Measurements from ENCODE around the gene DNM3. TPM values are rescaled to one million over a fixed set of nuclear protein-coding genes. Genes with fewer than 3 reads are reported as not detected.

The DNM3 gene
- total RNA-seq, 1 experiment from 2014 or later = 2.7 TPM

- H3K9me3 Mint-ChIP-seq = no peaks in the 10 kb centered on the region
- H4K8ac ChIP-seq (replicated peaks; ENCODE audit: insufficient read length, low read depth, low read length) = no peak overlapping the region
- no peaks in the 10 kb centered on the region for H3K79me1 ChIP-seq (ENCODE audit: insufficient read depth, low read depth, low read length, poor library complexity, severe bottlenecking)
- H3K27me3 ChIP-seq (ENCODE audit: insufficient read depth, low read length) = no peaks in the 10 kb centered on the region
- peaks cover 17% of the 10 kb centered on the region in 2 experiments for H3K4me1 Mint-ChIP-seq
- H2BK5ac ChIP-seq (ENCODE audit: insufficient read length, low read length) = no peak overlapping the region
- no peak overlapping the region for H2BK12ac ChIP-seq (ENCODE audit: insufficient read length, low read depth, low read length)
- WGBS (ENCODE audit: extremely low coverage, insufficient read length, low lambda C conversion rate) = no CpG with 5 or more reads among the region's 2 CpGs
- H3K27me3 Mint-ChIP-seq (ENCODE audit: low read depth) = no peaks in the 10 kb centered on the region
- H3K23ac ChIP-seq (ENCODE audit: insufficient read length, low read depth, low read length) = no peak overlapping the region
- H2BK15ac ChIP-seq (ENCODE audit: low read depth, low read length) = no peak overlapping the region
- H3K9me3 ChIP-seq (ENCODE audit: control insufficient read depth, low read depth, low read length) = no peaks in the 10 kb centered on the region
- no peak overlapping the region for H3K56ac ChIP-seq (ENCODE audit: insufficient read length, low read depth, low read length)
- H3K79me2 ChIP-seq (ENCODE audit: insufficient read depth, low read length) = no peaks in the 10 kb centered on the region
- H4K91ac ChIP-seq (ENCODE audit: insufficient read length, low read depth, low read length) = no peak overlapping the region
- no peak for DNase-seq
- no peak overlapping the region for H3K4me3 Mint-ChIP-seq
- no peak overlapping the region for H4K5ac ChIP-seq (ENCODE audit: insufficient read length, low read depth, low read length)
- H3K4ac ChIP-seq (ENCODE audit: low read depth, low read length) = no peak overlapping the region
- H3K4me1 ChIP-seq (ENCODE audit: insufficient read depth, low read length) = no peaks in the 10 kb centered on the region
- no peak overlapping the region for H3T11ph ChIP-seq (ENCODE audit: low read length)
- no peak overlapping the region for H3K27ac Mint-ChIP-seq
- no peak overlapping the region for H3K27ac ChIP-seq (ENCODE audit: insufficient read length, low read depth, low read length)
- H3K9ac ChIP-seq (ENCODE audit: extremely low read depth, insufficient read length, low read length) = no peak overlapping the region
- H3K23me2 ChIP-seq (ENCODE audit: insufficient read length, low read depth, low read length, poor library complexity, severe bottlenecking) = no peaks in the 10 kb centered on the region
- no peak overlapping the region for H3K18ac ChIP-seq (ENCODE audit: insufficient read length, low read depth, low read length)
- TF ChIP-seq CTCF (conservative IDR thresholded peaks at IDR 0.05) = no peak
- H4K20me1 ChIP-seq (ENCODE audit: control insufficient read depth, insufficient read depth, insufficient read length) = no peaks in the 10 kb centered on the region
- no peak overlapping the region for H2AFZ ChIP-seq (ENCODE audit: low read length)
- no peak overlapping the region for H2AK5ac ChIP-seq (ENCODE audit: insufficient read length, low read length)
- H3K14ac ChIP-seq (ENCODE audit: insufficient read depth, low read length) = no peak overlapping the region
- H3K36me3 Mint-ChIP-seq (ENCODE audit: insufficient read depth in 1 of 3, low read depth in 3 of 3) = no peaks in the 10 kb centered on the region
- no peak overlapping the region for H2BK120ac ChIP-seq (ENCODE audit: low read depth, low read length, poor library complexity, severe bottlenecking)
- H3K4me2 ChIP-seq (ENCODE audit: insufficient read depth, insufficient read length, low read length) = no peak overlapping the region
- no peak overlapping the region for H2BK20ac ChIP-seq (ENCODE audit: low read depth, low read length, poor library complexity, severe bottlenecking)
Observed at GRCh38 chr1:172149346-172149745, 308.0 kb downstream of the DNM3 start.
